HepG2 (cell line): ENCODE results near the gene PLCL2.

Experiments used
- CTCF ChIP-seq: sonication (generic); formaldehyde crosslinking; IDR thresholded peaks from 2 replicates; pipeline ENCODE4 v1.5.0; 2020; ENCODE audit warnings: mild to moderate bottlenecking, missing genetic modification reagents, moderate library complexity
- ERF ChIP-seq: IDR thresholded peaks from 2 replicates; pipeline ENCODE4 v1.6.1; 2018; ENCODE audit warnings: missing biosample characterization, missing genetic modification reagents
- HNRNPH1 ChIP-seq: fragments of 200-400 bp; formaldehyde crosslinking; optimal IDR thresholded peaks from 2 replicates; pipeline ENCODE3; 2017; ENCODE audit warnings: mild to moderate bottlenecking, low read depth, low read length
- KDM1A ChIP-seq: IDR thresholded peaks from 2 replicates; pipeline ENCODE4 v1.6.1; 2016; ENCODE audit warnings: missing compliant biosample characterization
- POLR2A ChIP-seq, 2 experiments: IDR thresholded peaks; 2 replicates each; pipeline ENCODE4 v1.6.1; 2011; ENCODE audit warnings: low read depth in 2 of 2, low read length in 2 of 2, mild to moderate bottlenecking in 1 of 2, moderate library complexity in 1 of 2; ENCODE audit not compliant: insufficient read depth in 1 of 2
- POLR2AphosphoS5 ChIP-seq: IDR thresholded peaks from 2 replicates; pipeline ENCODE4 v1.6.1; 2012; ENCODE audit warnings: low read depth, low read length
- RAD21 ChIP-seq: fragments of 450-650 bp; formaldehyde crosslinking; IDR thresholded peaks from 2 replicates; pipeline ENCODE4 v1.5.0; 2020; ENCODE audit warnings: mild to moderate bottlenecking
- ZNF24 ChIP-seq: fragments of 450-650 bp; IDR thresholded peaks from 2 replicates; pipeline ENCODE4 v1.6.1; 2017; ENCODE audit warnings: antibody characterized with exemption, mild to moderate bottlenecking
- ZNF678 ChIP-seq: sonication (generic); formaldehyde crosslinking; IDR thresholded peaks from 2 replicates; pipeline ENCODE4 v1.4.0; 2020; ENCODE audit warnings: mild to moderate bottlenecking, missing genetic modification reagents
- TF ChIP-seq, protein P1 (sequence below), 2 experiments: sonication (generic) in 1 of 2; formaldehyde crosslinking in 1 of 2; IDR thresholded peaks; 2 replicates each; pipeline versions ENCODE4 v1.5.1 to v1.6.1; 2011 to 2020; ENCODE audit warnings: borderline replicate concordance in 1 of 2, low read depth in 1 of 2, low read length in 1 of 2, mild to moderate bottlenecking in 1 of 2, missing genetic modification reagents in 1 of 2, moderate library complexity in 1 of 2

DNA sequence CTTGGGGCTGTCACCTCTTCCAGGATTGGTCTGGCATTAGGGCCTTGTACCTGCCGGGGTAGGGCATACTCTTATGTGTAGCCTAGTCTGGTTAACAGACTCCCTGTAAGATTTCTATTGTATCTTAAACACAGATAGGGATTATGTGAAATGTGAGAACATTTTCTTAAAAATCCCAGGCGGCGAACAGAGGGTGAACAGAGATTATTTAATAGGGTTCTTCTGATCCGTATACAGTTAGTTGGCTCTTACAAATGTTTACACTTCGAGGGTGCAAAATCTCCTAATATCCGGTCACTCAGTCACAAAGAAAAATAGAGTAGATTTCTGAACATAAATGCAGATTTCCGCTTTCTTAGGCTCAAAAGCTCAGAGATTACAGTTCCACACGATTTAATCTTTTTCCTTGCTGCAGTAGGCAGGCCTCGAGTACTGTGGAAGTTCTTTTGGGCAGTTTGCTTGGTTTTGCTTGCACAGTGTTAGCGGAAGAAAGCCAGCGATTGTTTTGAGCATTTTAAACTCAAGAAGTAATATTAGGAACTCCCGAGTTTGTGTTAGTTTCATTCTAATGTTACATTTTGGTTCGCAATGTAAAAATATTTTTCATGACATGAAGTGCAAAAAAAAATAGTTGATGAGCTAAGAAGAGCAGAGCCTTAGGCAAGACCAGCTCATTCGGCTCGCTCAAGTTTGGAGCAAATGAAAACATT, 993 bp downstream of the PLCL2 start:
- no peak for TF ChIP-seq ZNF678 (CRISPR knock-in tag)
- no peak for TF ChIP-seq POLR2AphosphoS5
- no peak for TF ChIP-seq POLR2A (IDR thresholded peaks at IDR 0.05; ENCODE audit: insufficient read depth in 1 of 2, low read depth in 2 of 2, low read length in 2 of 2)
- no peak for TF ChIP-seq CTCF
- TF ChIP-seq HNRNPH1: no peak
- TF ChIP-seq KDM1A: no peak
- TF ChIP-seq, protein P1, sequence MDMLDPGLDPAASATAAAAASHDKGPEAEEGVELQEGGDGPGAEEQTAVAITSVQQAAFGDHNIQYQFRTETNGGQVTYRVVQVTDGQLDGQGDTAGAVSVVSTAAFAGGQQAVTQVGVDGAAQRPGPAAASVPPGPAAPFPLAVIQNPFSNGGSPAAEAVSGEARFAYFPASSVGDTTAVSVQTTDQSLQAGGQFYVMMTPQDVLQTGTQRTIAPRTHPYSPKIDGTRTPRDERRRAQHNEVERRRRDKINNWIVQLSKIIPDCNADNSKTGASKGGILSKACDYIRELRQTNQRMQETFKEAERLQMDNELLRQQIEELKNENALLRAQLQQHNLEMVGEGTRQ (IDR thresholded peaks at IDR 0.05; ENCODE audit: low read depth, low read length): no peak
- TF ChIP-seq, protein P1 (CRISPR knock-in tag; IDR thresholded peaks at IDR 0.05; ENCODE audit: borderline replicate concordance): no peak
- TF ChIP-seq ERF (CRISPR knock-in tag): no peak
- no peak for TF ChIP-seq RAD21 (CRISPR knock-in tag)
- no peak for TF ChIP-seq ZNF24
